T47D (cell line): ENCODE data around the gene GALNT9.

Source experiments
- DNase-seq, 2 experiments: peaks; one replicate each; pipeline versions ENCODE4 v3.0.0 to v3.0.0-alpha.2; 2011 to 2012; ENCODE audit warnings: low read depth in 1 of 2, low spot score in 1 of 2
- JUND ChIP-seq: IDR thresholded peaks from 2 replicates; pipeline ENCODE4 v1.6.1; 2012; ENCODE audit warnings: low read depth
- in situ Hi-C: cut with HindIII; loops from 2 replicates; pipeline ENCODE4 v1.10.0; 2016; ENCODE audit warnings: low sequenced_read_pairs, low pct_unique_long_range_greater_than_20kb

The GALNT9 gene

DNA sequence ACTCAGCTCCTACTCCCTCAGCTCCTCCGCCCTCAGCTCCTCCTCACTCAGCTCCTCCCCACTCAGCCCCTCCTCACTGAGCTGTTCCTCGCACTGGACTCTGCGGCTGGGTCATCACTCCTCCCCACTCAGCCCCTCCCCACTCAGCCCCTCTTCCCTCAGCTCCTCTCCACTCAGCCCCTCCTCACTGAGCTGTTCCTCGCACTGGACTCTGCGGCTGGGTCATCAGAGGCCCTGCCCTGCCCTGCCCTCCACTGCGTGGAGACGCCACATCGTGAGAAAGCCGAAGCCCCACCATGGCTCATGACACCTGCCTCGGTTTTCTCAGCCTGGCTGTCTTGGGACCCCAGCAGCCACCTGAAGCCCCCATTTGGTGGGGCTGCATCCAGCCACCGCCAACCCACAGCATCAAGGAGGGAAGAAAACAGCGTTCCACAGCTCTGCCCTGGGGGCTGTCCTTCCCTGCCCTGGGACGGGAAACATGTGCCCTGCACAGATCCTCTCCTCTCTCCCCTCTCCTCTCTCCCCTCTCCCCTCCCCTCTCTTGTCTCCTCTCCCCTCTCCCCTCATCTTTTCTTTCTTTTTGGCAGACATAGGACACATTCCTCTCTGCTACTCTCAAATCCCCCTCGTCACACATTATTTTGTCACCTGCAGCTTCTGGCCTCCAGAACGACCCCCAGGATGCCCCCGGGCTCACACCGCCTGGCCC lies 167.4 kb downstream of the GALNT9 start:
- DNase-seq = no peak
- TF ChIP-seq JUND = no peak
- in situ Hi-C loops = no loop called here

DNA sequence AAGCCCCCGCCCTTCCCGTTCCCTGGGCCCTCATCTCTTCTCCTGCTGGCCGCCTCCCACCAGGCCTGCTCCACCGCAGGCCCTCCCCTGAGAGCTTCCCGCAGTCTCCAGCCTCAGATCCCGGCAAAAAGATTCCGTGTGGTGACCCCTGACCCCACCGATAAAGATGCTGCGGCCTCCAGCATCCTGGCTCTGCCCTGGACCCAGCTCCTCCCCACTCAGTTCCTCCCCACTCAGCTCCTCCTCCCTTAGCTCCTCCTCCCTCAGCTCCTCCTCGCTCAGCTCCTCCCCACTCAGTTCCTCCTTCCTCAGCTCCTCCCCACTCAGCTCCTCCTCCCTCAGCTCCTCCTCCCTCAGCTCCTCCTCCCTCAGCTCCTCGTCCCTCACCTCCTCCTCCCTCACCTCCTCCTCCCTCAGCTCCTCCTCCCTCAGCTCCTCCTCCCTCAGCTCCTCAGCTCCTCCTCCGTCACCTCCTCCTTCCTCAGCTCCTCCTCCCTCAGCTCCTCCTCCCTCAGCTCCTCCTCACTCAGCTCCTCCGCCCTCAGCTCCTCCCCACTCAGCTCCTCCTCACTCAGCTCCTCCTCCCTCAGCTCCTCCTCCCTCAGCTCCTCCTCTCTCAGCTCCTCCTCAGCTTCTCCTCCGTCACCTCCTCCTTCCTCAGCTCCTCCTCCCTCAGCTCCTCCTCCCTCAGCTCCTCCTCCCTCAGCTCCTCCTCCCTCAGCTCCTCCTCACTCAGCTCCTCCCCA lies 168.2 kb downstream of the GALNT9 start:
- peak in 1 of 2 experiments; percentile 94 for DNase-seq
- TF ChIP-seq JUND = no peak
- in situ Hi-C loops = no loop called here

DNA sequence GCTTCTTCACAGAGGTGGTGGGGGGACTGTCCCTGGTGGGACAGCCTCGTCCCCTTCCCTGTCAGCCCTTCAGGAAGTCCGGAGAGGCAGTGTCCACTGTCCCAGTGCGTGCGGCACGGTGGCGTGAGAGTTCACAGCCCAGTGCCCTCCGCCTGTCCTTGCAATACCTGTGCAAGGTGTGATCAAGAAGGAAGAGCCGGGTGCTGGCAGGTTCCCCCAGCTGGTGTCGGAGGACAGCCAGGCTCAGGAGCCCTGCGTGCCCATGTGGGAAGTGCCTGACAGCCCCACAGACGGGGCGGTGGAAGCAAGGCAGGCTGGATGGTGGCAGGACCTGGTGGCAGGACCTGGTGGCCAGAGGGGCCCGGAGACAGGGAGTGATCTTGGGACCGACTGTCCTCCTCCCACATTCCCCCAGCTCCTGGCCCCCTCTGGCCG lies 168.8 kb downstream of the GALNT9 start:
- in situ Hi-C loops = no loop called here
- DNase-seq = no peak
- no peak for TF ChIP-seq JUND

DNA sequence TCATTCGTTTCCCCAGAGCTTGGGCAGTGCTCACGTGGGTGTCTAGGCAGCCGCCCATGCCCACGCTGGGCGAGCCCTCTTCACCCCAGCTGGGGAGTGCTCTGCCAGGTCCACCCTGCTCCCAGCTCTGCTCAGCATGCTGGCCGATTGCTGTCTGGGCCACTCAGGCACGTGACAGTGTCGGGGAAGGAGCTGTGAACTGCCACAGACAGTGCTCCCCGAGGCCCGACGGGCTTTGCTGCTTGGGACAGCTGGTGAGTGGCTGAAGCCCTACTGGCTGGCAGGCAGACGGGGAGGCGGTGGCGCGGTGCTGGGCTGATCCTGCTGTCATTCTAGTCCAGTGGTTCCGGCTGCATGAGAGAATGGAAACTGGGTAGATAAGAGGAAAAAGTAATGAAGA lies 169.4 kb downstream of the GALNT9 start:
- in situ Hi-C loops = no loop called here
- DNase-seq = no peak
- no peak for TF ChIP-seq JUND

DNA sequence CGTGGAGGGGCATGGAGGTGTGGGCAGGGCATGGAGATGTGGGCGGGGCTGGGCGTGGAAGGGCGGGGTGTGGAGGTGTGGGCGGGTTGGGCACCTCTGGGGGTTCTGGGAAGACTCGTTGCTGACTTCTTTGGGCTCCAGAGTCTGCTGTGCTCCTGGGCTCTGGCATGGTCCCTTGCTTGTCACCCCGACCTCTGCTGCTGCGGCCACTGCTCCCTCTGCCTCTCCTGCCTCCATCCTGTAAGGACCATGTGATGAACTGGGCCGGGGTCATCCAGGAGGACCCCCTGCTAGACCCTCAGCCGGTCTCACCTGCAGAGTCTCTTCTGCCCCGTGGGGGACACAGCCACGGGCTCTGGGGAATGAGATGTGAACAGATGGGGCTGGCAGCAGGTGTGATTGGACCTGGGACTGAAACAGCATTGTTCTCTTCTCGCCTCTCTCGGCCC lies 169.8 kb downstream of the GALNT9 start:
- in situ Hi-C loops = no loop called here
- no peak for DNase-seq
- TF ChIP-seq JUND = no peak

DNA sequence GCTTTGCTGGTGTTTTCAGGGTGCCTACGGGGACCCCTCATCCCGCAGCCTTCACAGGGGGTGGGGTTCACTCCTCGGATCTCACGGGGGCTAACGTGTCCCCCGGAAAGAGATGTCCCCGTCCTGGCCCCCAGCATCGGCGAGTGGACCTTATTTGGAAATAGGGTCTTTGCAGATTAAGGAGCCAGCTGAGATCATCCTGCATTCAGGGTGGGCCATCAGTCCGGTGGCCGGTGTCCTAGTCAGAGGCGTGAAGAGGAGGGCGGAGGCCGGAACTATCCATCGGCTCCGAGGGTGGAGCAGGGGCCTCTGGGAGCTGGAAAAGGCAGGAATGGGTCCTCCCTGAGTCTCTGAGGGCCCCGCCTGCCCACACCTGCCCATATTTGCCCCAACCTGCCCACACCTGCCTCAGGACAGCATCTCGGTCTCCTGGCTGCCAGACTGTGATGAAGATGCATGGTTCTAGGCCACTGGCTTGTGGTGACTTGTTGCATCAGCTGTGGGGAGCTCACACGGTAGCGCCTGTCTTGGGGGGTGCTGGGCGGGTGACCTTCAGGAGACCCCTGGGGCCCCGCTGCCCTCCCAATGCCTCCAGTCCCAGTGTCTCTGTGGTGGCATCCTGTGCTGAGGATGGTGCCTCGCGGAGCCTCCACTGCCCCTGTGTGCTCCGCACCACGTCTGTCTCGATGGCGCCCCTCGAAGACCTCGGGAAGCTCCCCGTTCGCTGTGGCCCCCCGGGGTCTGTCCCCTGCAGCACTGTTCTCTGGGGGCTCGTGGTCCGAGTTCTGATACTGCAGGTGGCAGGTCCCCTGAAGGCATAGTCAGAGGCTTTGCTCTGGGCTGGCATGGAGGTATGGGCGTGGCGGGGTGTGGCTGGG lies 170.5 kb downstream of the GALNT9 start:
- no peak for TF ChIP-seq JUND
- DNase-seq = no peak
- in situ Hi-C loops = no loop called here

DNA sequence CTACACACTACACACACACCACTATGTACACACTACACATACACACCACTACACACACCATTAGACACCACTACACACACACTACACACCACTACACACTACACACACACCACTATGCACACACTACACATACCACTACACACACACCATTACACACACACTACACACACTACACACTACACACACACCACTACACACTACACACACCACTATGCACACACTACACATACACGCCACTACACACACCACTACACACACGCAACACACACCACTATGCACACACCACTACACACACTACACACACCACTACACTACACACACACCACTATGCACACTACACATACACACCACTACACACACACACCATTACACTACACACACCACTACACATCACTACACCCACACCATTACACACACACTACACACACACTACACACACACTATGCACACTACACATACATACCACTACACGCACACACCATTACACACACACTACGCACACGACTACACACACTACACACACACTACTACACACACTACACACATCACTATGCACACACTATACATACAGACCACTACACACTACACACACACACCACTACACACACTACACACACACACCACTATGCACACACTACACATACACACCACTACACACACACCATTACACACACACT lies 171.5 kb downstream of the GALNT9 start:
- in situ Hi-C loops = no loop called here
- no peak for DNase-seq
- TF ChIP-seq JUND = no peak

DNA sequence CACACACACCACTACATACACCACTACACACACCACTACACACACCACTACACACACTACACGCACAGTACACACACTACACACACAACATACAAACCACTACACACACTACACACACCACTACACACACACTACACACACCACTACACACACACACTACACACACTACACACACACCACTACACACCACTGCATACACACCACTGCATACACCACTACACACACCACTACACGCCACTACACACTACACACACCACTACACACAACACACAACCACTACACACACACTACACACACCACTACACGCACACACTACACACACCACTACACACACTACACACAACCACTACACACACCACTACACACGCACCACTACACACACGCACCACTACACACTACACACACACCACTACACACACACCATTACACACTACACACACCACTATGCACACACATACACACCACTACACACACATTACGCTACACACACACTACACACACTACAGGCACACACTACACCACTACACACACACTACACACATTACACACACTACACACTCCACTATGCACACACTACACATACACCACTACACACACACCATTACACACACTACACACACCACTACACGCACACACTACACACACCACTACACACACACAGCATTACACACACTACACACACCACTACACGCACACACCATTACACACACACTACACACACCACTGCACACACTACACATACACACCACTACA lies 172.6 kb downstream of the GALNT9 start:
- TF ChIP-seq JUND = no peak
- DNase-seq = no peak
- in situ Hi-C loops = no loop called here

DNA sequence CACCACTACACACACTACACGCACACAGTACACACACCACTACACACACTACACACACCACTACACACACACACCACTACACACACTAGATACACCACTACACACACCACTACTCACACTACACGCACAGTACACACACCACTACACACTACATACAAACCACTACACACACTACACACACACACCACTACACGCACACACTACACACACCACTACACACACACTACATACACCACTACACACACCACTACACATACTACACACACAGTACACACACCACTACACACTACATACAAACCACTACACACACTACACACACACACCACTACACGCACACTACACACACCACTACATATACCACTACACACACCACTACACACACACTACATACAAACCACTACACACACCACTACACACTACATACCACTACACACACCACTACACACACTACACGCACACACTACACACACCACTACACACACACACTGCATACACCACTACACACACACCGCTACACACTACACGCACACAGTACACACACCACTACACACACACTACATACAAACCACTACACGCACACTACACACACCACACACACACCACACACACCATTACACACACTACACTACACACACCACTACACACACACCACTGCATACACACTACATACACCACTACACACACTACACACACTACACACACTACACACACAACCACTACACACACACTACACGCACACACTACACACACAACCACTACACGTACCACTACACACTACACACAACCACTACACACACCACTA lies 173.4 kb downstream of the GALNT9 start:
- in situ Hi-C loops = no loop called here
- DNase-seq = no peak
- no peak for TF ChIP-seq JUND

DNA sequence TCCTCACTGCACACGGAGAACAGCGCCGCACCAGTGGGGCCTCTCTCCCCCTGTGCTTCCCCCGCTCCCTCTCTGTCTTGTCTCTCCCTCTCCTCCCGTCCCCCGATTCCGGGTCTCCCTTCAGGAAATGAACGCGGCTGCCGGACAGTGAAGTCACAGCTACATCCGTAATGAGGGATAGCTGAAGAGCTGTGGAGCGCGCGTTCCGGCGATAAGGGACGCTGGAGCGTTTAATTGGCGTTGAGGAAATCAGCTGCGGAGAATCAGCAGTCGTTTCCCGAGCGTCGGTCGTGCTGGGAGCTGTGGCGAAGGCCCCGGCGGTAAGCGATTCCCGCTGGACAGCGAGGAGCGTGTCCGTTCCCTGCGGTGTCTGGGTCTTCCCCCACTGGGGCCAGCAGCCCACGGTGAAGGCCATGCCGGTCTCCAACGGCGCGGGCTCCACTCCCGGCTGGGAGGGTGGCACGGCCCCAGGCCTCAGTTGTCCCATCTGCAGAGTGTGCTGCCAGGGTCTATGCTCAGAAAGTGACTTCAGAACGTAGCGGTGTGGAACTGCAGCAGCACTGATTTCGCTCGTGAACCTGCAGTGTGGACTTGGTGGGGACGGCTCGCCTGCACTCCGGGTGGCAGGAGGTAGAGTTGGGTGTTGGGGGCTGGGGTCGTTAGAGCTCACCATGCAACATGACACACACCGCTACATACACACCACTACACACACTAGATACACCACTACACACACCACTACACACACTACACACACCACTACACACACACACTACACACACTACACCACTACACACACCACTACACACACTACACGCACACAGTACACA lies 174.2 kb downstream of the GALNT9 start:
- in situ Hi-C loops = no loop called here
- peak in 1 of 2 experiments; percentile 52 for DNase-seq
- no peak for TF ChIP-seq JUND
